Ovary (tissue), 3 donors: ENCODE measurements around the gene ELANE.

ENCODE experiments used
- EP300 ChIP-seq: sonication (generic); formaldehyde crosslinking; IDR thresholded peaks from one replicate; pipeline ENCODE4 v1.6.1; 2017; ENCODE audit warnings: antibody characterized with exemption
- TF ChIP-seq, protein P1 (sequence below), 3 donors: fragments of 450-650 bp in 2 of 3; fragments of 200-600 bp in 1 of 3; IDR thresholded peaks; one replicate each; pipeline versions ENCODE4 v1.5.1 to v1.8.0; 2016 to 2022; ENCODE audit warnings: antibody characterized with exemption in 3 of 3, mild to moderate bottlenecking in 1 of 3
- donor health status: DM: no; HTN: no; CAD: no.

DNA sequence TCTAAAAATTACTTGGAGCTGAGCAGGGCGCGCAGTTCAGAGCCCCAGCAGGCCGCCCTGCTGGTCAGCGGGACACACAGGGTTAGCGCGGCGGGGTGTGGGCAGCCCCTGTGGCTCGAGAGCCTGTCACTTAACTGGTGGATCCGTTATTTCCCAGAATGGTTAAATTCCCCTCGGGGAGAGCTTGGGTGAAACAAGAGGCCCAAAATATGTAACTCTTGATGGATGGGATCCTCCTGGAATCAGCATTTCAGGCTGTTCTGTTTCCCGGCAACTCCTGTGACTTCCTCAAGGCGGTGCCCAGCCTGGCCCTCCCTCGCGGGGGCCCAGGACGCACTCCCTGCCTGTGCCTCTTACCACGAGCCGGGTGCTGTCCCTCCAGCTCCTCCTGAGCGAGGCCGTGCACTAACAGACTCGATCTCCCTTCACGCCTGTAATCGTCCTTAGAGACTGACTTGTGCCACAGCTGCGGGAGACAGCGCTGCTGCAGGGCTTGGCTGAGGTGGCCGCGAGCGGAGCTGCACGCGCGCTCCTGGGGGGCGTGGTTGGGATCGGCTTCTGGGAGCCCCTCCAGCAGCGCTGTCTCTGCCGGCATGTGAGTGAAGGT is 45.2 kb upstream of the ELANE start:
- TF ChIP-seq, protein P1, sequence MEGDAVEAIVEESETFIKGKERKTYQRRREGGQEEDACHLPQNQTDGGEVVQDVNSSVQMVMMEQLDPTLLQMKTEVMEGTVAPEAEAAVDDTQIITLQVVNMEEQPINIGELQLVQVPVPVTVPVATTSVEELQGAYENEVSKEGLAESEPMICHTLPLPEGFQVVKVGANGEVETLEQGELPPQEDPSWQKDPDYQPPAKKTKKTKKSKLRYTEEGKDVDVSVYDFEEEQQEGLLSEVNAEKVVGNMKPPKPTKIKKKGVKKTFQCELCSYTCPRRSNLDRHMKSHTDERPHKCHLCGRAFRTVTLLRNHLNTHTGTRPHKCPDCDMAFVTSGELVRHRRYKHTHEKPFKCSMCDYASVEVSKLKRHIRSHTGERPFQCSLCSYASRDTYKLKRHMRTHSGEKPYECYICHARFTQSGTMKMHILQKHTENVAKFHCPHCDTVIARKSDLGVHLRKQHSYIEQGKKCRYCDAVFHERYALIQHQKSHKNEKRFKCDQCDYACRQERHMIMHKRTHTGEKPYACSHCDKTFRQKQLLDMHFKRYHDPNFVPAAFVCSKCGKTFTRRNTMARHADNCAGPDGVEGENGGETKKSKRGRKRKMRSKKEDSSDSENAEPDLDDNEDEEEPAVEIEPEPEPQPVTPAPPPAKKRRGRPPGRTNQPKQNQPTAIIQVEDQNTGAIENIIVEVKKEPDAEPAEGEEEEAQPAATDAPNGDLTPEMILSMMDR (IDR thresholded peaks at IDR 0.05), result no peak
- TF ChIP-seq EP300, result no peak
